Gastrocnemius medialis (tissue), 4 donors: Measurements from ENCODE around the gene PFDN6.

Experiments
- CTCF ChIP-seq, 5 experiments: fragments of 450-650 bp in 3 of 5; fragments of 200-600 bp in 2 of 5; sonication (generic) in 2 of 5; IDR thresholded peaks in 4 of 5; conservative IDR thresholded peaks in 1 of 5; 1 replicate in 4 of 5; 2 replicates in 1 of 5; pipeline ENCODE4 v1.5.1; 2016 to 2019; ENCODE audit warnings: antibody characterized with exemption in 5 of 5, mild to moderate bottlenecking in 3 of 5, moderate library complexity in 3 of 5
- POLR2A ChIP-seq, 2 donors: fragments of 450-650 bp; IDR thresholded peaks; one replicate each; pipeline ENCODE4 v1.6.1; 2017; ENCODE audit warnings: antibody characterized with exemption in 2 of 2, mild to moderate bottlenecking in 2 of 2, moderate library complexity in 2 of 2

- TF ChIP-seq CTCF (IDR thresholded peaks at IDR 0.05 in 4 of 5, conservative IDR thresholded peaks at IDR 0.05 in 1 of 5) (no peak), POLR2A (IDR thresholded peaks at IDR 0.05) (no peak)
Measured at GRCh38 chr6:33288141-33288920, 1.1 kb upstream of the PFDN6 start.
